ENCODE data around the gene VEGFB.

The VEGFB gene

DNA sequence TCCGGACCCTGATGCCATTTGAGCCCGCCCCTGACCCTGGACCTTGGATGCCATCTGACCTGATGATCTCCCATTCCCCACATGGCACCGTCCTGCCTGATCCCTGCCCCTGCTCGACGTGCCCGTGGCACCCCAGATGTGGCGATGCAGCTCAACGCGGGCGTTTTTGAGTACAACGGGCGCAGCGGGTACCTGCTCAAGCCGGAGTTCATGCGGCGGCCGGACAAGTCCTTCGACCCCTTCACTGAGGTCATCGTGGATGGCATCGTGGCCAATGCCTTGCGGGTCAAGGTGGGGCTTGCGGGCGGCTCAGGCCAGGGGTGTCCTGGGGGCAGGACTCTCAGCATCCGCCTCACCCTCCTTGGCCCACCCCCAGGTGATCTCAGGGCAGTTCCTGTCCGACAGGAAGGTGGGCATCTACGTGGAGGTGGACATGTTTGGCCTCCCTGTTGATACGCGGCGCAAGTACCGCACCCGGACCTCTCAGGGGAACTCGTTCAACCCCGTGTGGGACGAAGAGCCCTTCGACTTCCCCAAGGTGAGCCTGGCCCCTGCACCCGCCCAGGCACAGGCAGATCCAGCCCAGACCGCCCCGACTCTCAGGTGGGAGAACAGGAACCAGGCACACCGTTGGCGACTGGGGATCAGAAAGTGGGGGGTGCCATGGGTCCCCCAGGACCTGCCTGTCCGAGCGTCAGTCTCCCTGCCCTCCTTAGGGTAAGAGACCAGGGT, 28.1 kb downstream of the VEGFB start:
- no peak overlapping the region for H3K27ac ChIP-seq
- TF ChIP-seq, protein P1, sequence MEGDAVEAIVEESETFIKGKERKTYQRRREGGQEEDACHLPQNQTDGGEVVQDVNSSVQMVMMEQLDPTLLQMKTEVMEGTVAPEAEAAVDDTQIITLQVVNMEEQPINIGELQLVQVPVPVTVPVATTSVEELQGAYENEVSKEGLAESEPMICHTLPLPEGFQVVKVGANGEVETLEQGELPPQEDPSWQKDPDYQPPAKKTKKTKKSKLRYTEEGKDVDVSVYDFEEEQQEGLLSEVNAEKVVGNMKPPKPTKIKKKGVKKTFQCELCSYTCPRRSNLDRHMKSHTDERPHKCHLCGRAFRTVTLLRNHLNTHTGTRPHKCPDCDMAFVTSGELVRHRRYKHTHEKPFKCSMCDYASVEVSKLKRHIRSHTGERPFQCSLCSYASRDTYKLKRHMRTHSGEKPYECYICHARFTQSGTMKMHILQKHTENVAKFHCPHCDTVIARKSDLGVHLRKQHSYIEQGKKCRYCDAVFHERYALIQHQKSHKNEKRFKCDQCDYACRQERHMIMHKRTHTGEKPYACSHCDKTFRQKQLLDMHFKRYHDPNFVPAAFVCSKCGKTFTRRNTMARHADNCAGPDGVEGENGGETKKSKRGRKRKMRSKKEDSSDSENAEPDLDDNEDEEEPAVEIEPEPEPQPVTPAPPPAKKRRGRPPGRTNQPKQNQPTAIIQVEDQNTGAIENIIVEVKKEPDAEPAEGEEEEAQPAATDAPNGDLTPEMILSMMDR (conservative IDR thresholded peaks at IDR 0.05), result no peak

DNA sequence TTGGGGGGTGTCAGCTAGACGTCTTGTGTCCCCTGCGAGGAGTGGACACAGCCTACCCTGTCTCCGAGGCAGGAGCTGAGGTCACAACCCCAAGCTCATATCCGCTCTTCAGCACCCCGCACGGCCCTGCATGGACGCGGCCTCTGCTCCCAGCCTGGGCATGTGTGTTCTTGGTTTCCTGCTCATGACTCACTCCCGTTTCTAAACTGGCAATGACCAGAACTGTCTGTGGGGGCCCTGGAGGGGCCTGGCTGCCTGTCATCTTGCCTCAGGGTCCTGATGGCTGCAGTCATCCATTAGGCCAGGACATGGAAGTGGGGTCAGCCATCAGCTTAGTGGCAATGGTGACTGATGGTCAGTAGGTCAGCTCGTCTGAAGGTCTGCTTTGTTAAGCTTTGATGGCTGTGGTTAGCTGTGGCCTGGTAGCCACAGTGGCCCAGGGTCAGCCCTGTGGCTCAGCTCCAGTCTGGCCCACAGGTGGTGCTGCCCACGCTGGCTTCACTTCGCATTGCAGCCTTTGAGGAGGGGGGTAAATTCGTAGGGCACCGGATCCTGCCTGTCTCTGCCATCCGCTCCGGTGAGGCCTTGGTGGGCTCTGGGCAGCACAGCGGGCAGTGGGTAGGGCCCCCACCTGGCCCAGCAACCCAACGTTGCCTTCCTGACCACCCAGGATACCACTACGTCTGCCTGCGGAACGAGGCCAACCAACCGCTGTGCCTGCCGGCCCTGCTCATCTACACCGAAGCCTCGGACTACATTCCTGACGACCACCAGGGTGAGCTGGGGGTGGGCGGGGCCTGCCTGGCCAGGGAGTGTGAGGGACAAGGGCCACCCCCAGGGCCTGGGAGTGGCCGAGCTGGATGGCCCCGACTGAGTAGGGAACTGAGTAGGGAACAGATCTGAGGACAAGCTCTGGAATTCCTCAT, 28.9 kb downstream of the VEGFB start:
- peak overlapping the region; percentile 100; the same call in 1 of the 2 replicates for H3K27ac ChIP-seq
- TF ChIP-seq, protein P1 (conservative IDR thresholded peaks at IDR 0.05), result peak; percentile 56

DNA sequence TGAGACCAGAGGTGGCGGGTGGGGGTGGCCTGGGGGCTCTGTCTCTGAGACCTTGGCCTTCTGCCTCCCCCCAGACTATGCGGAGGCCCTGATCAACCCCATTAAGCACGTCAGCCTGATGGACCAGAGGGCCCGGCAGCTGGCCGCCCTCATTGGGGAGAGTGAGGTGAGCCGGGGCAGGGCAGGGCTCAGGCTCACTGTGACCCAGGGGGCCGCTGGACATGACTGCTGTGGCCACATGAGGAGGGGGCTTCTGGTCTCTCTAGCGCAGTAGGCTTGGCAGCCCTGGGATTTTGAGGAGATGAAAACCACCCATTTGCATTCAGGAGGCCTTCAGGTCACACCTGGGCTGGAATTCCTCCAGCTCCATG, 29.5 kb downstream of the VEGFB start:
- H3K27ac ChIP-seq, result peak overlapping the region; percentile 100; the same call in 1 of the 2 replicates

GRCh38 chr11:64264371-64264852, 30.0 kb downstream of the VEGFB start:
- peak overlapping the region; percentile 100 for H3K27ac ChIP-seq
- TF ChIP-seq, protein P1 (conservative IDR thresholded peaks at IDR 0.05), result no peak

More for the DNA sequence above, 29.5 kb downstream of the VEGFB start:
- TF ChIP-seq, protein P1 (conservative IDR thresholded peaks at IDR 0.05), result no peak

DNA sequence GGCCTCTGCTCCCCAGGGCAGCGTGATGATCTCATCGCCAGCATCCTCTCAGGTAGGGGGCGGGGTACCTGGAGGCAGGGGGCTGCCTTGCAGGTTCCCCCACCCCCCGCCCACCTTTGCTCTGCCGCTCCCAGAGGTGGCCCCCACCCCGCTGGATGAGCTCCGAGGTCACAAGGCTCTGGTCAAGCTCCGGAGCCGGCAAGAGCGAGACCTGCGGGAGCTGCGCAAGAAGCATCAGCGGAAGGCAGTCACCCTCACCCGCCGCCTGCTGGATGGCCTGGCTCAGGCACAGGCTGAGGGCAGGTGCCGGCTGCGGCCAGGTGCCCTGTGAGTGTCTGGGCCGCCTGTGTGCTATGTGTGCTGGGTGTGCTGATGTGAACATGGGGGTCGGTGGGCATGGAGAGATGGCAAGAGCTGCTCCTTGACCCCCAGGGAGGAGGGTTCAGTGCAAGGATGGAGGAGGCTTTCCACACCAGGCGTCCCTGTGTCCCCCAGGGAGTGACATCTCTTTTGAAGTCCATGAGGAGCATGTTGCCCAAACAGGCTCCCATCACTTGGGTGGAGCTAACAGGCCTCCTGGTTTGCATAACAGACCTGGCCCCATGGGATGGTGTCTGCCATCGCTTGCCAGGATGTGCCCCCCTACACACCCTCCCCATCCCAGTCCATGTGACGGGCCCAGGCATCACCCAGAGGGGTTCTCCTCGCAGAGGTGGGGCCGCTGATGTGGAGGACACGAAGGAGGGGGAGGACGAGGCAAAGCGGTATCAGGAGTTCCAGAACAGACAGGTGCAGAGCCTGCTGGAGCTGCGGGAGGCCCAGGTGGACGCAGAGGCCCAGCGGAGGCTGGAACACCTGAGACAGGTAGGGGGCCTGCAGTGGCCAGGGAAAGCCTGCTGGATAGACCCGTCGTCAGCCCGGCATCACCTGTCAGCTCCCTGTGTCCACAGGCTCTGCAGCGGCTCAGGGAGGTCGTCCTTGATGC, 31.1 kb downstream of the VEGFB start:
- peak overlapping the region; percentile 100 for H3K27ac ChIP-seq
- TF ChIP-seq, protein P1 (conservative IDR thresholded peaks at IDR 0.05), result no peak

DNA sequence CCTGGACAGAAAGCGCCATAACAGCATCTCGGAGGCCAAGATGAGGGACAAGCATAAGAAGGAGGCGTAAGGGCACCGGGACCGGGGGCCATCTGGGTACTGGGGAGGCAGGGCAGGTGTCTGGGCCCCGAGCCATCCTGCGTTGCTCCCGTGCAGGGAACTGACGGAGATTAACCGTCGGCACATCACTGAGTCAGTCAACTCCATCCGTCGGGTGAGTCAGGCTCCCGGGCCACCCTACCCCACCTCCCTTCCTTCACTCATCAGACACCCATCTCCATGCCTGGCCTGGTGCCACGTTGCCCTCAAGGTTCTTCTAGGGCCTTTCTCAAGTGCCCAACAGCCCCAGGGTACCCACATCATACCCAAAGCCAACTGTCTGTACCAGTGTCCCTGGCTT, 32.0 kb downstream of the VEGFB start:
- TF ChIP-seq, protein P1 (conservative IDR thresholded peaks at IDR 0.05), result no peak
- peak overlapping the region; percentile 100 for H3K27ac ChIP-seq

All from VCaP (cell line).